HG02571 (cell line): ENCODE data around the gene INPP5A.
"Not testable (repeated sequence)": the region's sequence is repeated elsewhere in the genome, so short reads cannot be mapped to it uniquely, and the experiment has no call there.

Source experiments
- ATAC-seq: cut with Tn5 transposase; IDR thresholded peaks from one replicate; pipeline ENCODE4 v1.9.1; 2021; ENCODE audit warnings: mild to moderate bottlenecking, moderate library complexity; ENCODE audit not compliant: unreplicated experiment

The INPP5A gene

DNA sequence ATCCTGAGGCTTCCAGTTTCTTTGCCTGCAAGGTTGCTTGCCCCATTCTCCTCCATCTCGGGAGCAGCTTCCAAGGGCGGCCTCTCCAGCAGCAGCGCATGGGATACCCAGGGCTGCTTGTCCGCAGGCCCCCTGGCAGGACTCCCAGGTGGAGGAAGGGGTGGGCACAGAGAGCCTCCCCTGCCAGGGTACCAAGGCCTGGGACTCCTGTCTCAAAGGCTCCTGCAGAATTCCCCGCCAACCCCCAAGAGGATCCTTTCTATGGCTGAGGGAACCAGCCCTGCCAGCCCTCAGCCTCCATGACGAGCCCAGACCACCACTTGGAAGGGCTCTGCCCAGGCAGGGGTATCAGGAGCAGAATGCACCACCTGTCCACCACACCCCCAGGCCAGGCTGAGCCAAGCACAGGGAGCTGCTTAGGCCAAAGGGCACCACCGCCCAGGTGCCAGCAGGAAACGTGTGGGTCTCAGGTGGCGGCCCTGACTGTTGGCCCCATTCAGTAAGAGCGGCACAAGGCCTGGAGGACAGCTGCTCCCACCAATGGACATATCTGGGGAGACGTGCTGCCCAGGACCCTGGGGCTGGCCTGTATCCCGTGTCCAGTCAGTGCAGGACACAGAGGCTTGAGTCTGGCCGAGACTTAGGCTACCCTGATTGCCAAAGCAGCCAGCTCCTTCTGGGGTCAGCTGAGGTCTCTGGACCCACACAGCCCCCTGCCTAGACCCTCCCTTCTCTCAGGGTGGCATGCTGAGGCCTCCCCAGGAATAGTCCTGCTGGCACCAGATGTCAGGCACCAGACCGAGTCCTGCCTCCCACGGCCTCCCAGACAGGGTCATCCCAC is 33.8 kb upstream of the INPP5A start:
- ATAC-seq = no peak

DNA sequence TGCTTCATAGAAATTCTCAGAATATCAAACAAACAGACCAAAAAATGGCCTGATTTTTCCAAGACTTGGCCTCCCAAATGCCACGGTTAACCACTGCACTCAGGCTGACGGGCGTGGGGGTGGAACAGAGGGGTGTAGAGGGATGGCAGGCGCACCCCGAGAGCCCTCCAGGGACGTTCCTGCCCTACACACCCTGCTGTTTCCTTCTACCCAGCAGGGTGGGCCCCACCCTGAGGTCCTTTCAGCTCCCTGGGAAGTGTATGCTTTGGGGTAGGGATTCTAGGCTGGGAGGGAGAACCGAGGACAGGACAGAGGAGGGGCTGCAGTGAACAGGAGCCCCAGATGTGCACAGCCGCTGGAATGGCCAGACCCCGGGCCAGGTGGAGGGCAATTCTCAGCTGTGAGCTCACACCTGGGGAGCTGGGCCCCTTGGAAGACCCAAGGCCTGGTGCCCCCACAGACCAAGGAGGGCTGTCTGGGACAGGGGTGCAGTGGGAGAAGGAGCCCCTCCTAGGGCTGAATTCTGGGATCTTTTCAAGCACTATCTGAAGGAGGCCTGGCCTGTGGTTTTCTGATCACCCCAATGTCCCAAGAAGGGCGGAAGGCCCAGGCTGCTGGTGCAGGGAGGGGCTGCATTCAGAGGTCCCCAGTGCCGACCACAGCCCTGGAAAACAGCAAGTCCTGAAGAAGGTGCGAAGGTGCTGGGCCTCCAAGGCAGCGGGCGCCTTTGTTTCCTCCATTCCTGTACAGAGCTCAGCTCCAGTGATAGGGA is 32.9 kb upstream of the INPP5A start:
- ATAC-seq = no peak

DNA sequence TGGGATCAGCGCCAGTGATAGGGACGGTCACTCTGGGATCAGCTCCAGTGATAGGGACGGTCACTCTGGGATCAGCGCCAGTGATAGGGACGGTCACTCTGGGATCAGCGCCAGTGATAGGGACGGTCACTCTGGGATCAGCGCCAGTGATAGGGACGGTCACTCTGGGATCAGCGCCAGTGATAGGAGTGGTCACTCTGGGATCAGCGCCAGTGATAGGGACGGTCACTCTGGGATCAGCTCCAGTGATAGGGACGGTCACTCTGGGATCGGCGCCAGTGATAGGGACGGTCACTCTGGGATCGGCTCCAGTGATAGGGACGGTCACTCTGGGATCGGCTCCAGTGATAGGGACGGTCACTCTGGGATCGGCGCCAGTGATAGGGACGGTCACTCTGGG is 32.0 kb upstream of the INPP5A start:
- ATAC-seq = not testable (repeated sequence)

DNA sequence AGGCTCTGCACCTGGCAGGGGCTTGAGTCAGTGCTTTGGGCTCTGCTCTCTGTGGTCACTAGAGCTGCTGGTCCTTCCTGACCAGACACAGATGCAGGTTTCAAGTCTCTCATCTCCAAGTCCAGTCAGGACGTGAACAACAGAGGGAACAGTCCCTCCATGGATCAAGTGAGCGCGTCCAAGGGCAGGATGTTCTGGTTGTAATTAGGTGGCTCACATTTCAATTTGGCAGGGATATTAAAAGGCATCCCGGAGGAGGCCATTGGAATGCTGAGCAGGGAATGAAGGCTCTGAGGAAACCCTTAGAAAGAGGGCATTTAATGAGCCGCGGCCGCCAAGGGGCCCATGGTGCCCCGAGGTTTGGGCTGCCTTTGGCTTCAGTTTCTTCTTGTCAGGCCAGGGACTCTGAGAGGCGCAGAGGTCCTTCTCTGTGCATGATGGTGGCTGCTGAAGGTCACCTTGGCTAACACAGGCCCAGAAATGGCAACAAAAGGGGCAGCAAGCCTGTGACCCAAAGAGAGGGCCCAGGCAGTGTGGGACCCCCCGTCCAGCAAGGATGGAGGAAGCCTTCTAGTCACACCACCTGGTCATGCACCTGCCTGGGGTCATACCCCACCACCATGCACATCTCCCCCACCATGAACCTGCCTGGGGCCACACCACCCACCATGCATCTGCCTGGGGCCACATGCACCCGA is 30.7 kb upstream of the INPP5A start:
- ATAC-seq = no peak

DNA sequence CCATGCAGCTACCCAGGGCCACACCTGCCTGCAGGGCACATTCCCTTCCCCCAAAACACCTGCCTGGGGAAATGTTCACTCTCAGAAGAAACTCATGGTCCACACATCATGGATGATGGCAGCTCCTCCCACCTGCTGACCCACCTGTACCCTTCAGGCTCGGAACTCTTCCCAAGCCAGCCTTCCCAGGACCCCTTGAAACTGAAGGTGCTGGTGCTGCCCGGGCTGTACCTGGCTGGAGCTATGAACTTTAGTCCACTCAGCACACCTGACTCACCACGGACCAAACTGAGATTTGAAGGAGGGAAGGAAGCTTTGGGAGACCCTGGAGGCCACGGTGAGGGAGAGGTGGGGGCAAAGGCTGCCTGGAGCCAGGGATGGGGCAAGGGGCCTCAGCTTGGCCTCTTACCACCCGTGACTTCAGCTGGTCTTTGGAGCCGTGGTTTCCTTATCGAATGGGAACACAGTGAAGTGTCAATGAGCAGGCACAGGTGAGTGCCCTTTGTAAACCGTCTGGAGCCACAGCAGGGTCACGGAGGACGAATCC is 30.1 kb upstream of the INPP5A start:
- no peak for ATAC-seq

DNA sequence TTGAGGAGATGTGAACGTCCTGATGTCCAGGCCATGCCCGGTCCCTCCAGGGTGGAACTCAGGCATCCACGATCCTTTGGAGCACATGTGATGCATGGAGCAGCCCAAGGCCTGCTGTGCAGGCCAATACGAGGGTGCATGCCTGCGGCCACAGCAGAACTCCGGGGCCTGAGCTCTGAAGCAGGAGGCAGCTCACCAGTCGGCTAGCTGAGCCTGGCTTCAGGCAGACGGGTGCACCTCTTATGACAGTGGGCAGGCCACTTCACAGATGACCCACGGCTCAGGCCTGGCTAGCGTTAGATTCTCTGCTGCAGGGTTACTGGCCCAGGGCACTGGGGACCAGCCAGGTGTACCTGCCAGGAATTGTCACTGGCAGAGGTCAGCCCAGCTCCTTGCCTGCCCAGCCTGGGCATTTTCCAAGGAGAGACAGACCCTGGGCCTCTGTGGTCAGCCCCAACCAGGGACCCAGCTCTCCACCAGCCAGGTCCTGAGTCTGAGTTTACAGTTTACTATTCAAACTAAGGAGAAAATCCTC is 29.6 kb upstream of the INPP5A start:
- no peak for ATAC-seq

DNA sequence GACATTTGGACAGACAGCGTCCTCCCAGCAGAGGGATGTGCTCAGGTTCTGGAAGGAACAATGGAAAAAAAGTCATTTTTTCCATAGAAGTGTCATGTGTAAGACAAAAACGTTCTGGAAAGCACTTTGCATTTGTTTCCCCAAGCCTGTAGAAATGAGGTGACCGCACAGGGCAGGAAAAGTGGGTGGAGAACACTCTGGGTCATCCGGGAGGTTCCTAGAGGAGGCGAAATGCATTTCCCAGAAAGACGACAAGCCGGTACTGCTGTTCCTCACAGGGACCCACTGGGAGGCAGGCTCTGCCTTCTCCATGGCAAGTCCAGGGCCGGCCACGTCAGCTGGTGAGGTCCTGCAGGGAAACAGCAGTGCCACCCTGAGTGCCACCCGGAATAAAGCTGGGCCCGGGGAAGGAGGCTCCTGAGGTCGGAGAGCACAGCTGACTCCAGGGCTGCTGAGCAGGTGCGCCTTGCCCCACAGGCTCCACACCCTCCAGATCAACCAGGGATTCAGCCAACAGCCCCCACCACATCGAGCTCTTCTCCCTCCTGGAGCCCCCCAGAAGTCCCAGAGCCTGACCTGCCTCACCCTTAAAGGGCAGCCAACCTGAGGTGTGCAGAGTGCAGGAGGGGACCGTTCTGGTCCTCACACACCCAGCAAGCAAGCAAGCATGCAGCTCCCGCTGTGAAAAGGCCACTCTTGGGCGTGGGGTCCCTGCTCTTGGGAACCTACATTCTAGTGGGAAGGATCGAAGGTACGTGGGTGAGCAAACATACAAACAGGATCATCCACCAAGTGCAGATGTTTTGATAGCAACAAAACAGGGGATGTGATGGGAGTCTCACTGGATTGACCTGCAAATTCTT is 28.8 kb upstream of the INPP5A start:
- ATAC-seq = no peak

DNA sequence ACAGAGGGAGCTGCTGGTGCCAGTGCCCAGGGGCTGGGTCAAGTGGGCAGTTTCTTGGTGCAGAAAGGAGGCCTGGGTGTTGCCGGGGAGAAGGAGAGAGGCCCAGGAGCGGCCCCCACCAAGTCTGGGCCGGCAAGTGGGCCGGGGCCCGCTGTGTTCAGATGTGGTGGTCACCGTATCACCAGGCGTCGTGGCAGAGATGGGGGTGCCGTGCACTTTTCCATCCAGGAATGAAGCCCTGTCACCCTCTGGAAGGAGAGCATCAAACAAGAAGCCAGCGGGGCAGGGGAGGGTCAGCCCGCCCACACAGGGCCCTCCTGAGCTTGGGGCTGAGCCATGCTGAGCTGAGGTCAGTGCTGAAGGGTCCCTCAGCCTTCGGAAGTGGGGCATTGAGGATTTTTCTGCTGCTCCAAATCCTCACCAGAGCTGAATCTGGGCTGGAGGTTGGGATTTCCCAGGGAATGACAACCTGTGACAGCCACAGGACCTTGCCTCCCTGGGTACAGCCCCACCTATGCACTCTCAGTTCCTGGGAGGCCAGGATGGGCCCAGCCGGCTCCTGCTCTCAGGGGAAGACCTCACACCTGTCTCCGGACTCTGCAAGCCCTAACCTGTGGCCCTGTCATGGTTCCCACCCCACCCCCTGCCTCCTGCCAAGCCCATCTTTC is 27.9 kb upstream of the INPP5A start:
- ATAC-seq = no peak

DNA sequence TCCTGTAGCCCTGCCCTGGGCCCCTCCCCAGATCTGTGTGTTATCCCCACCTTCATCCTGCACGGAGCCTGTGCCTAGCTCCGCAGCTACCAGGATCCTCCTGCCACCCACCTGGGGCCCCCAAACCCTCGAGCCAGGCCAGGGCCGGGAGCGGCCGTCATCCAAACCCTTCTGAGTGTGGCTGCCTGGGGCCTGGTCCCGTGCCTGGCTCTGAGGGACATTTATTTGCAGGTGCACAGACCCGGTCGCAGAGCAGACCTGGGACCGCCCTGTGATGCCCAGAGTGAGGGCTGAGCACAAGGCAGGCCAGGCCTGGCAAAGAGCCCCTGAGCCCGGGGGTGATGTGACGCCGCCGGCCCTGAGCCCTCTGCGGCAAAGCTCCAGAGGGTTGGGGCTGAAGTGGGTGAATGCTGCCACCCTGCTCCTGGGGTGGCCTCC is 27.4 kb upstream of the INPP5A start:
- ATAC-seq = no peak

DNA sequence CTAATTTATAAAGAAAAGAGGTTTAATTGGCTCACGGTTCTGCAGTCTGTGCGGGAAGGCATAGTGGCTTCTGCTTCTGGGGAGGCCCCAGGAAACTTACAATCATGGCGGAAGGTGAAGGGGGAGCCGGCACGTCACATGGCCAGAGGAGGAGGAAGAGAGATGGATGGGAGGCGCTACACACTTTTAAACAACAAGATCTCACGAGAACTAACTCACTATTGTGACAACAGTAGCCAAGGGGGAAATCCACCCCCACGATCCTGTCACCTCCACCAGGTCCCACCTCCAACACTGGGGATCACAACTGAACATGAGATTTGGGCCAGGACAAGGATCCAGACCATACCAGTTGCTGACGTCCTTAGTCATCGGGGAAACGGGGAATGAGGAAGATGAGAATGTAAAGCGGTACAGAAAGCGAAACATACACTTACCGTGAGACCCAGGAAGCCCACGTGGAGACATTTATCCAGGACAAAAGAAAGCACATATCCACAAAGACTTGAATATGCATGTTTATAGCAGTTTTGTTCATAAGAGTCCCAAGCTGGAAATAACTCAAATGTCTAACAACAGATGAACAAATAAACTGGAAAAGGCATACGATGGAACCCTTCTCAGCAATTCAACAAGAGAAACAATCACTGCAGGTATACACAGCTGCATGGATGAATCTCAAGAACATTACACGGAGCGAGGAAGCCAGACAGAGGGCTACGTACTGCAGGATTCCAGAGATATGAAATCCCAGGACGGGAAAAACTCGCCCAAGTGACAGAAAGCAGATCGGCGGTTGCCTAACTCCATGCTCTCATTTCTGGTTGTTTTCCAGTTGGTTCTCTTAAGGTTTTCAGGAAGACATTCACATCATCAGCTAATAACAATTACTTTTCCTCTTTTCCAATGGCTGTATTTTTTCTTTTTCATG is 26.2 kb upstream of the INPP5A start:
- ATAC-seq = no peak

DNA sequence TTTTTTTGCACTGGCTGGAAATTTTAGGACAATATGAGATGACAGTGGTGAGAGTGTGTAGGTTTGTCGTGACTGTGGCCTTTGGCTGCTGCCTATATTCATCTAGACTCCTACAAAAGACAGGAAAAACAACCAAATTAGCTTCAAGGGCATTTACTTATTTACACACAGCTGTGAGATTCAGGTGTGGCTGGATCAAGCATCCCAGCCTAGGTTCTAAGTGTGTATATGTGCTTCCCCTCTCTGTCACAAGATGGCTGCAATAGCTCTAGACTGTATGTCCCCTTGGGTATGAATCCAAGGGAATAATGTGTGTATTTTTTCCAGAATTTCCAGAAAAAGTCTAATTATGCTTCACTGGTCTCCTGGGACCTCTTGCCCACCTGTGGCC is 25.5 kb upstream of the INPP5A start:
- ATAC-seq = no peak

DNA sequence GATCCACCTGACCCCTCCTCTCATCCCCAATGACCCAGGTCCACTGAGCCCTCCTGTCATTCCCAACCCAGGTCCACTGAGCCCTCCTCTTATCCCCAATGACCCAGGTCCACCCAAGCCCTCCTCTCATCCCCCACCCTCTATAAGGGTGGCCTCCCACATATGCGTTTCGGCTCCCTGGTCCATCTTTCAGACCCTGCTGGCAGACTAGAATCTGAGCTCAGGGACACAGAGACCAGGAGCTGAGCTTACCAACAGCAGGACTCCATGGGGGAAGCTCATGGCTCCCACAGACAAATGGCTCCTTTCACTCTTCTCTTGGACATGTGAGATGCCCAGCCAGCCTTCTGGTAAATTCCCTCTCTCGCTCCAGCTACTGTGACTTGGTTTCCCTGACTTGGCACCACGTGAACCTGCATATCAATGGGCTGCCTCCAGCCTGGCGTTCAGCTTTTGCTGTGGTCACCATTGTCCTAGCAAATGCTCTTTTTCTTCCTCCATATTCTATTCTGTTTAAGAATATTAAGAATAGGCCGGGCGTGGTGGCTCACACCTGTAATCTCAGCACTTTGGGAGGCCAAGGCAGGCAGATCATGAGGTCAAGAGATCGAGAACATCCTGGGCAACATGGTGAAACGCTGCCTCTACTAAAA is 24.8 kb upstream of the INPP5A start:
- ATAC-seq = no peak

DNA sequence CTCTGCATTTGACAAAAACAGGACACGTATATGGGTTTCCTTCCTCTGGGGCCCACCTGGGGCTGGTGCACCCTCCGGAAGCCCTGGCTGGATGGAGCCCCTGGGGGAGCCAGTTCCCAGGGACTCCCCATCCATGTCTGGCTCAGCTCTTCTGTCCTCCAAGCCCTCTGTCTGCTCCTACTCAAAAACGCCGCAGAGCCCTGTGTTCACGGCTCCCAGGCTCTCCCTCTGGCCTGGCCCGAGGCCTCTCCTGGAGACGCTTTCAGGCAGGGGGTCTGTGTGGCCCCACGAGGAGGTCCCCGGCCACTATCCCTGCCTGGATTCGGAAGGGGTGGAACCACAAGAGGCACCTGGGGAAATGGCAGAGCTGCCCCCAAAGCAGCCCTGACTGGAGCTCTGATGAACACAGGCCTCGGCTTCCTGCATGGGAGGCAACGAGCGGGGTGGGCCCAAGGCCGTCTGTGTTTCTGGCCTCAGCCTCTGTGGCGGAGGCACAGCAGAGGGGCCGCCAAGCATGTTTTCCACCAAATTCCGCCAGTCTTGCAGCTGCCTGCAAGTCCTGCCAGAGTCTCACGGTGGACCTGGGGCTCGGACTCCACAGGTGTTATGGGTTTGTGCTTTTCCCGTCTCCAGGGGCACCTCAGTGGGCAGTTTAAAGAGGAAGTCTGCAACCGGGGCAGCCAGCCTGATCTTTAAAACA is 22.6 kb upstream of the INPP5A start:
- no peak for ATAC-seq

DNA sequence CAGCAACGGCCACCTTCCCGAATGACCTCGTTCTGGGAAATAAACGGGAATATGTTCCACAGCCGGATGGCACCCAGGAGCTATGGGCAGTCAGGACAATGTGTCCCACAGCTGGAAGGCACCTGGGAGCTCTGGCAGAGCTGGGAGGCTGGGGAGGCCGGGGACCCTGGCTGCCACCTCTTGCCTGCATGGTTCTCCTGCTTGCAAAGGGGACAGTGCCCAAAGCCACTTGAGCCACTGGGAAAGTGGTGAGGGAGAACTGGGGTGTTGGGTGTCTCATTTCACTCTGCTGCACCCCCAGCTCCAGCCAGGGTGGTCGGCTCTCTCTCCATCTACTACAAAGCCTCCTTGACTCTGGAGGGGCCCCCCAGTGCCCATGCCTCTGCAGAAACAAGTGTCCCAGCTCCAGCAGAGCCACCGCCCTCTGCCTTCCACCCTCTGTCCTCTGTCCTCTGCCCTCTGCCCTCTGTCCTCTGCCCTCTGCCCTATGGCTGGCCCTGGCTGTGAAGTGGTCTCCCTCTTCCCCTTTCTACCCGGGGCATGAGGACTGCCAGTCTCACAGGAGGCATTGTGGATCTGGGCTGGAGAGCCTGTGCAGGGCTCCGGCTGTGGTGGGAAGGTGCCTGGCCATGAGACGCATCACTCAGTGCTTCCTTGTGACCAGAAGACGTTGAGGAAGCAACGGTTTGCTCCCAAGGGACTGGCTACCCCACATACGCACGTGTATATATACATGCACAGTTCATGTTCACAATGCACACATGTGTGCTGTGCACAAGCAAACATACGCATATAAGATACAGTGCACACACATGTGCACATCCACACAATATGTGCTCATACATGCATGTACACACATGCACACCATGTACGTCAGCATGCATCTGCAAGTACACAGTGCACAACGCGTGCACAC is 21.5 kb upstream of the INPP5A start:
- no peak for ATAC-seq

DNA sequence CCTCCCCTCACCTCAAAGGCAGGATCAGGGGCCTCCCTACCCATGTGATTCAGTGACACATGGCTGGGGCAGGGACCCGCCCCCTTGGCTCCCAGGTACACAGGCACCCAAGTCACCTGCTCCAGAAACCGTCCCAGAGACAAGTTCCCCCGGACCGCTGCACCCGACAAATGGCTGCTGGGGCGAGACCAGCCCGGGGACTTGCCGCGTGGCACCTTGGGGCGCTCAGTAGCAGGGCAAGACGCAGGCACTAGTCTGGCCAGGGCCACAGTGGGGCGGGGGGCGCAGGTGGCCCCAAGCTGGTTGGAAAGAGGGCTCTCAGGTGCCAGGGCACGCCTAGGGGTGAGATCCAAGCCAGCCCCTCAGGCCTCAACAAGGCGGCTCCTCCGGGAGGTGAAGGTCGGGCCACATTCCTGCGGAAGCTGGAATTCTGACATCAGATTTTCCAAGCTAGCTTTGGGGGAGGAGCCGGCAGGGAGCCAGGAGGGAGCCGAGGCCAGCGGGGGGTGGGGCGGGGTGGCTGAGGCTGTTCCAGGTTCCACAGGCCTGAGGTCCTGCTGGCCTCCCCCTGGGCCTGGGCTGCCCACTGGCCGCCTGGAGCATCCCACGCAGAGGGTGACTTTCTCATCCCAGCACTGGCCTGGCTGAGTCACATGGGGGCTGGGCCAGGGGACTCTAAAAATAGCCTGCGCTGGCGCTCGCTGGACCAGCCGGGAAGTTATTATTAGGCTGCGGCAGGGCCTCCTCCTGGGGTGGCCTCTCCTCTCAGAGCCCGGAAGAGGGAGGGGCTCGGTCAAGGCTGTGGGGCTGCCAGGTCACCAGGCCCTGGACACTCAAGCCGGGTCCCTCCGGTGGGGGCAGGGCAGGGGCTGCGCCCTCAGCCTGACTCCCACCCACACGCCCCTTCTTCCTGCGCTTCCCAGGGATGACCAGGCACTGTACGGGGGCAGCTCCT is 20.5 kb upstream of the INPP5A start:
- ATAC-seq = no peak
